GM18505 (cell line): ENCODE measurements around the gene ZFP1.
A peak's percentile ranks its signal among the peaks of the same experiment; 100 is the strongest.

ENCODE experiments used
- ATAC-seq: cut with Tn5 transposase; IDR thresholded peaks from one replicate; pipeline ENCODE4 v1.9.1; 2021; ENCODE audit not compliant: unreplicated experiment
- POLR2A ChIP-seq: IDR thresholded peaks from 4 replicates; pipeline ENCODE4 v1.6.1; 2011; ENCODE audit warnings: borderline replicate concordance; ENCODE audit not compliant: insufficient read depth, insufficient read length; ENCODE audit errors: extremely low read depth

ZFP1 gene

DNA sequence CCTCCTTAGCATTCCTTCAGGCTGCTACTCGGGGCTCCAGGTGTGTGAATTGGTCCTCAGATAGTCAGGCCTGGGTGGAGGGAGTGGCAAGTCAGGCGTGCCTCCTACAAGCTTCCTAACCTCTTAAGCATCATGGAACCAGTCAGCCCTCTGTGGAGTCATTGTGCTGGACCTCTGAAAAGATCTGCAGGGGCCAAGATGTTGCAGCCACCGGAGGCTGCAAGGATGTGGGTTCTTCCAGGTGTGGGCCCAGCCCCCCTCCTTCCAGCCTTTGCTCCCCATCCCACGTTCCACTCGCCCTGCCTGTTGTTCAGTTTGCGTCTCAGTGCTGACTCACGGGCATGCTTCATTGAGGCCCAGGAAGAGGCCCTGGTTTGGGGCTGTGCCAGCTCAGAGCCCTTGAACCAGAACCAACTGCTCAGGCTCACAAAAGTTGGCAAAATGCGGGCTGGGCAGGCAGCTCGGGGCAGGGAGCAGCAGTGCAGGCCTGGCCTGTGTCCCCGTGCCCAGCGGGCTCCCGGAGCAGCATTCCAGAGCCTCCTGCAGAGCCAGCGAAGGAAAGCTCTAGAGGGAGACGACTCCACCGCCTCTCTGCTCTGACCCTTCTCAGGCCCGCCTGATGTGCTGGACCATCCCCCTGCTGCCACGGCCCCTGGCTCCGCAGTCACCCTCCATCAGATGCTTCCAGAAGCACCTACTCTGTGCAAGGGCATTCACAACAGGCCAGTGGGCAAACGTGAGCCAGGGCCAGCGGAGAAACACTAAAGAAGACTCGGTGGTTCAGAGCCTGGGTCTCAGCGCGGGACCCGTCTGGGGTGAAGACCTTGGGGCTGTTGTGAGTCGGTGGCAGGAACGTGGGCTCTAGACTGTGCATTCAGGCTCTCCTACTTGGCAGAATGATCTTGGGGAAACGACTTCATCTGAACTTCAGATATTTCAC is 39.3 kb upstream of the ZFP1 start:
- no peak for TF ChIP-seq POLR2A
- no peak for ATAC-seq

DNA sequence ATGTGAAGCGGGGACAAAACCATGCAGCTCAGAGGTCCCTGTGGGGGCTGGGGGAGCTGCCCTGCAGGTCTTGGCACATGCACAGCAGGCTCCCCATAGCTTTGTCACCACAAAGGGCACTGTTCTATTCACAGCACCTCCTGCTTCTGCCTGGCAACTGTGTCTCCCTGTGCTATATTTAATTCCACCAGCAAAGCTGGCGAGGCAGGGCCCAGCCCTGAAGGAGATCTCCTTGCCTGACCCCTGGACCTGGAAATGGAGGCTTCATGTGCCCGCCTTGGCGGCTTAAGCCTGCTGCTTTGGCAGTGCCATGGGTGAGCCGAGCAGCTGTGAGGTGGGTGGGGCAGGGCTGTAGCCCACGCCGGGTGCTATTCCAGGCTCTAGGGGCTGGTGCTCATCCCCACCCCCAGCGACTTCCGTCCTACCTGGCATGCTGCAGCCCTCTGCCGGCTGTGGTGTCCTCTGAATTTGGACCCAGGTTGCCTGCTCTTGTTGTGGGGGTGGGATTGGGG is 38.5 kb upstream of the ZFP1 start:
- ATAC-seq, result no peak
- TF ChIP-seq POLR2A, result no peak

DNA sequence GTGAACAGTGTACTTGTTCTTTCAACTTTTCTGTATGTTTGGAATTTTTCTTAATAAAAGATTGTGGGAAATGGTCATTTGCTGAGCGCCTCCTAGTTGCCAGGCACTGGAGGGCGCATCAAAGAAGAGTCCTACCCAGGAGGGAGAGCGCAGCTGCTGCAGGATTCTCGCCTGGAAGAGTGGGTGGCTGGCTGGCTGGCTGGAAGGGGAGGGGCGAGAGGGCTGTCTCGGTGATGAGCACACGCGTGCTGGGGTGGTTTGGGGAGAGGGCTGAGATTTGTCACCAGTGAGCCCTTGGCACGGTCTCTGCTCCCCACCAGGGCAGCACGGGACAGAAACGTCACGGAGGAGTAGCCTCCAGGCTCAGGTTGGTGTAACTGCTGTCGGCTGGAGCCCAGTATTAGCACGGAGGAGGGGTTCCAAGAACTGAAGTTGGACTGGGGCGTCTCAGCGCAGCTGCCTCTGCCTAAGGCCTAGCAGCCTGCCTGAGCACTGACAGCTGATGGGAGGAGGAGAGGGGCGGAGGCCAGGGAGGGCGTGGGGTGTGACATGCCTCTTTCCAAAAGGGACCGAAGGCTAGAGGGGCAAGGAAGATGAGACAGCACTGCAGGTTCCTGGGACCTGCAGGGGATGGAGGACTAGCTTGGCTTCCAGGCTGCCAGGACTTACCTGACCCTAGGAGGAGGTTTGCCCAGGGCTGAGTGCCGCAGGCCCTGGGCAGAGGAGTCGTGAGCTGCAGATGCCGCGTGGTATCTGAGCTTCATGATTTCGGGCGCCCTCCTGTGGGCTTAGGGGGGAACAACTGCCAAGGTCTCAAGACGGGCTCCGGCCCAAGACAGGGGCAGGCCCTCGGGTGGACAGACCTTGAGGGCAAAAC is 37.4 kb upstream of the ZFP1 start:
- TF ChIP-seq POLR2A, result no peak
- ATAC-seq, result peak; percentile 58

DNA sequence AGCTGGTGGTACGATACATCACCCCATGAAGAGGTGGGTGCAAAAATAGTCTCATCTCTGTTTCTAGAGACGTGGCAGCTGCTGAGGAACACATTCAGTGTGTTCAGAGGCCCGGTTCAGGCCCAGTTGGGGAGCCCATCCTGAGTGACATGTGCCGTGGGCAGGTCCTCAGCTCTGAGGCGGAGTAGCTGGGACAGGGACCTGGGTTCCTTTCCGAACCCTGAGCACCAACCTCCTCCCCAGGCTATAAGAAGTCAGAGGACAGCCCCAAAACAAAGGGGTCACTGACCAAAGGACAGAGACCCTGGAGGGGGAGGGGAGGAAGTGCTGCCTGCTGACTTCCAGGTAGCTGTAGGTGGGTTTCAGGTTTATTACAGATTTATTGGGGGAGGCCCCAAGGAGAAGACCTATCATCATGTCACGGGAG is 36.8 kb upstream of the ZFP1 start:
- no peak for ATAC-seq
- TF ChIP-seq POLR2A, result no peak

DNA sequence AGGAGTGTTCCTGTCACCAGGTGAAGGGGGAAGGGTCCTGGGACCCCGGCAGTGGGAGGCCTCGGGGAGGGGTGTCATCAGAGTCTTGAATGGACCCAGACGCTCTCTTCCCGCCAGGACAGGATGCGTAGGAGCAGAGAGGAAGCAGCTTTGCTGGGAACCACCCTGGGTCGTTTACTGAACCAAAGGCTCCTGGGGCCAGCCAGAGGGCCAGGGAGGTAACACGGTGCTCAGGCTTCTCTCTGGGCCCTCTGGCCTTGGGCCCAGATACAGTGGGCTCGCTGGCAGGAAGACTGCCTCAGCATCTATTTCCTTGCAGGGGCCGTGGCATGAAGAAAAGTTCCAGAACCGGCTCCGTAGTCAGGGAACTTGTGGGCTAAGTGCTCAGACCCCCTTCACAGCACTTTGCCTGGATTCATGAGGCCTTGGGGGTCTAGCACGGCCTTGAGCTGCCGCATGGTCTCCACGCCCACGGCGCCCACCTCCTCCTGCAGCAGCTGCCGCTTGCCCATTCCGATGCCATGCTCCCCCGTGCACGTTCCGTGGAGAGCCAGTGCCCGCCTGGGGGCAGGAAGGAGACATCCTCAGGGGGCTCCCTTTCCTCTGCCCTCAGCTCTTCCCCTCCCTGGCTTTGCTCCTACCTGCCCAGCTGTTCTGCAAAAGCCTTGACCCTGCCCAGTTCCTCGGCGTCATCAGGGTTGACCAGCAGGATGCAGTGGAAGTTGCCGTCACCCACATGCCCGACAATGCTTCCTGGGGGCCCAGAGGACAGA is 36.2 kb upstream of the ZFP1 start:
- no peak for ATAC-seq
- TF ChIP-seq POLR2A, result no peak

DNA sequence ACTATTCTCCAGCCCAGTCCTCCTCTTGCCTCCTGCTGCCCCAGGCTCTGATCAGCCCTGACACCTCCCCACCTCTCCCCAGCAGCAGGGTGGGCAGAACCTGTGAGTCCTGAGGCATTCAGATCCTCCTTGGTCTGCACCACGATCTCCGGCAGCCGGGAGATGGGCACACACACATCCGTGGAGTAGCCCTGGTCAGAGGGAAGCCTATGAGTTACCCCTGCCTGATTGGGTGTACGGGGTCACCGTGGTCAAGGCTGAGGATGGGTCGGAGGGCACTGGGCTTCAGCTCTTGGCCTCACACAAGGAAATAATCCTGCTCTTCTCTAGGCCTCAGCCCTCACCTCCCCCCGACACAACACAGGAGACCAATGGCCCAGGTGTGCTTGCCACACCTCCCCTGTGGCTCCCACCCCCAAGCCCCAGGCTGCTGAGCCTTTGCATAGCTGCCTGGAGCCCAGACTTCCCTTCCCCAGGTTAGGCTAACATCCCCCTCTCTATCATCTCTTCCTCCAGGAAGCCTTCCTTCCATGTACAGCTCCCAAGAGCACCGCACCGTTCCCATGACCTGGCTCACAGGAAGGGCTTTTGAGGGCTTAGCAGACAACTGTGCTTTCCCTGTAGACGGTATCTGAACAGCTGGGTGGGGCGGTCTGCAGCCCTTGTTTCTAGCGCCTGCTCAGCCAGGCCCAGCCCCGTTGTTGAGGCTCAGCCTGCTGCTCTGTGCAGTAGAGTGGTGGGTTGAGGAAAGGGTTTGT is 35.4 kb upstream of the ZFP1 start:
- no peak for ATAC-seq
- TF ChIP-seq POLR2A, result no peak

DNA sequence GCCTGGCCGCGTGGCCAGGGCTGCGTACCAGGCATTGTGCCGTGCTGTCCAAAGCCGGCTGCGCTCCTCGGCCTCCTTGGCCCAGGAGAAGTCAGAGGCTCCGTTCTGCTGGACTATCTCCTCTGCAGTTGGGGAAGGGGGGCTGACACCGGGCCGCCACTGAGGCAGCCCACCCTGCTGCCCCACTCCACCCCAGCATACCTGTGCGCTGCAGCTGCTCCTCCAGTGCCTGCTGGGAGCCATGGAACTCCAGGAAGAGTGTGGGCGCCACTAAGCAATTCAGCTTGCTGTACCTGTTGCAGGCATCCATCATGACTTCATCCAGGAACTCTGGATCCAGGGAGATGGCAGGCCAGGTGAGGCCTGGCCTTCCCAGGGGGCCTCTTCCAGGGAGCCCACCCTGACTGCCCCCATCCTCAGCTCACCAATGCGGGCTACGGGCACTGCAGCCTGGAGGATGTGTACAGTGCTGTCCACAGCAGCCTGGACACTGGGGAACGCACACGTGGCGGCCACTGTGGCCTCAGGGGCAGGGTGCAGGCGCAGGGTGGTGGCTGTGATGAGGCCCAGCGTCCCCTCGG is 34.7 kb upstream of the ZFP1 start:
- no peak for ATAC-seq
- no peak for TF ChIP-seq POLR2A

DNA sequence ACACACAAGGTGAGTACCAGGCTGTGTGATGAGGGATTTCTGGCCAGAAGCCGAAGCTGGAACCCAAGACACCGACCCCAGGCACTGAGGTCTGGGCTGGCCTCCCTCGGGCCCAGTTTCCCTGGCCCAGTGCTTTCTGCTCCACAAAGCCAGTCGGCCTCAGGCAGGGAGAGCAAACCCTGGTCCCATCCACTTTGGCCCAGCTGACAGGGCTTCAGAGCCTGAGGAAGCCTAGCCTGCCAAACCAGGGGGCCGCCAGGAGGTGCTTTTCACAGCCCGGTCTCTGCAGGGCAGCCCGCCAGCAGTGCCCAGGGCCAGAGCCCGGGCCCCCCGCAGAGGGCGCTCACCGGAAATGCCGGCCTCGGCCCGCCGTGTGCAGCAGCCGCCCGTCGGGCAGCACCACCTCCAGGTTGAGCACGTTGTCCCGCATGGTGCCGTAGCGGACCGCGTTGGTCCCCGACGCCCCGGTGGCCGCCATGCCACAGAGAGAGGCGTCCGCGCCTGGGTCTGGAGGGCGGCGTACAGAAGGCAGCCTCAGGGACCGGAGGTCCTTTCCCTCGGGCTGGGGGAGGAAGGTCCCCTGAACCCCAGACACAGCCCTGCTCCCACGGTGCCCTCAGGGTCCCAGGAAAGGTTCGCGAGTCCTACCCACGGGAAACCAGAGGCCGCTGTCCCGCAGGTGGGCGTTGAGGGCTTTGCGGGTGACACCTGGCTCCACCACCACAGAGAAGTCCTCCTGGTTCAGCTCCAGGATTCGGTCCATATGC is 34.0 kb upstream of the ZFP1 start:
- TF ChIP-seq POLR2A, result no peak
- ATAC-seq, result no peak

DNA sequence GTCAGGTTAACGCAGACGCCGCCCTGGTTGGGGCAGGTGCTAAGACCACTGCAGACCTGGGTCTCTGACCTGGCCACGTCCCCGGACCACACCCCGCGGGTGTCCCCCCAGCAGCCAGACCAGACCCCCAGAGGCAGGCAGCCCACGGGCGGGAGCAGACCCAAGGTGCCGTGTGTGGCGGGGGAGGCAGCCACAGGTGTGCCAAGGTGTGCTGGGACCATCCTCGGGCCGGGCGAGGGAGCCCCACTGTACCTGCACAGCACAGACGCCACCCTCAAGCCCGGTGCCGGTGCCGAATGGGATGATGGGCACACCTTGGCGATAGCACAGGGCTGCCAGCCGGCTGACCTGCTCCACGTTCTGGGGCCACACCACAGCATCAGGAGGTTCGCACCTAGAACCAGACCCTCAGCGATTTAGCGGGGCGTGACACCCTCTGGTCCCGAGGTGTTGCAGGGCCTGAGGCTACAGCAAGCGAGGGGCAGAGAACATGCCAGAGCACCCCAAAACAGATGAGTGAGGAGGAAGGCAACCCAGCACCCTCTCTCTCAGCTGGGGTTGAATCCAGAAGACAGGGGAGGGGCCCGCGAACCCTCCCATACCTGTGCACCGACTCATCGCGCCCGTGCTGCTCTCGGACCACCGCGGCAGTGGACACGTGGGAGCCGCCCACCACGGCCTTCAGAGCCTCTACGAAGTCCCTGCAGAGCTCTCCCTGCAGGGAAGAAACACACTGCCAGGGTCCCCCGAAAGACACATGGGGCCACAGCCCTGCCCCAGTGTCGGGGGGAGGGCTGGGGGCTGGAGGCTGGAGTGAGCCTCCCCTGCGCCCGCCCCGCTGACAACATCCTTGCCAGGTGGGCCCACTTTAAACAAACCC is 33.1 kb upstream of the ZFP1 start:
- ATAC-seq, result no peak
- TF ChIP-seq POLR2A, result no peak

DNA sequence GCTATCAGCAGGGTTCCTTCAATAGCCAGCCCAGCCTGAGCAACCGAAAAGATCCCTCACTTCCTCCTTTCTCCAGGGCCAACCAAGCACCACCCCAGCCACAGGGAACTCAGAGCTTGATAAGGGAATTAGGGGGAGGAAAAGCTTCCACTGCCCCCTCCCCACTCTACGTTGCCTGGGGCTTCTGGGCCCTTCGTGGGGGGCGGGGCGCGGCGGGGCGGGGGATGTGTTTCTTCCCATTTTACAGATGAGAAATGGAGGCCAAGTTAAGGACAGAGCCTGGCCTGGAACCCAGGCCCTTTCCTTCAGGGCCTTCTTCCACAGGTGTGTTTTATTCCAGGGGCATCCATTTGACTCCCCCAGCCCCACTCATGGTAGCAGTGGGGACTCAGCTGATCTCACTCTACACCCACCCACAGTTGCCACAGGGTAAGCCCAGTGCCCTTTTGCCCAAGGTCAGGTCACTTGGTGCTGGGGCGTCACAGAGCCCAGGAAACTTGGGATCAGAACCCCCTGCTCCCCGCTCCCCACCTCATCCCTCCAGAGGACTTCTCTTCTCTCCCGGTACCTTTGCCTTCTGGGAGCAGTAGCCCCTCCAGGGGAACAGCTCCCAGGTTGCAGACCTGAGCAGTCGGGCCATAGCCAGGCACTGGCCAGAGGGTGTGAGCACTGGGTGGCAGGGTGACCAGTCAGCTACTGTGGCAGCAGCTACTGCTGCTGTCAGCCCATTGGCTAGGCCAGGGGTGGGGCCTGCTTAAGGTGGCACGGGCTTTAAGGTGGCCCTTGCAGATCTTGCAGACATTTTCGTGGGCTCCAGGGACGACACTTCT is 32.0 kb upstream of the ZFP1 start, which contains the start of gene LDHD:
Gene LDHD (minus strand): TSS at position 700 of the 830 bp plus-strand sequence. CDS start 60 bp downstream, at position 640.
- ATAC-seq, result no peak
- no peak for TF ChIP-seq POLR2A
